Neural progenitor cell (in vitro differentiated cells): Measurements from ENCODE around the gene CYP2A13.

Experiments used
- EZH2 ChIP-seq: fragments of 200-600 bp; sonication (generic); IDR thresholded peaks from 2 replicates; pipeline ENCODE4 v1.6.1; 2017; ENCODE audit warnings: antibody characterized with exemption, mild to moderate bottlenecking, moderate library complexity
- TF ChIP-seq, protein P1 (sequence below): fragments of 200-600 bp; sonication (generic); IDR thresholded peaks from 2 replicates; pipeline ENCODE4 v1.5.1; 2017; ENCODE audit warnings: antibody characterized with exemption, mild to moderate bottlenecking

DNA sequence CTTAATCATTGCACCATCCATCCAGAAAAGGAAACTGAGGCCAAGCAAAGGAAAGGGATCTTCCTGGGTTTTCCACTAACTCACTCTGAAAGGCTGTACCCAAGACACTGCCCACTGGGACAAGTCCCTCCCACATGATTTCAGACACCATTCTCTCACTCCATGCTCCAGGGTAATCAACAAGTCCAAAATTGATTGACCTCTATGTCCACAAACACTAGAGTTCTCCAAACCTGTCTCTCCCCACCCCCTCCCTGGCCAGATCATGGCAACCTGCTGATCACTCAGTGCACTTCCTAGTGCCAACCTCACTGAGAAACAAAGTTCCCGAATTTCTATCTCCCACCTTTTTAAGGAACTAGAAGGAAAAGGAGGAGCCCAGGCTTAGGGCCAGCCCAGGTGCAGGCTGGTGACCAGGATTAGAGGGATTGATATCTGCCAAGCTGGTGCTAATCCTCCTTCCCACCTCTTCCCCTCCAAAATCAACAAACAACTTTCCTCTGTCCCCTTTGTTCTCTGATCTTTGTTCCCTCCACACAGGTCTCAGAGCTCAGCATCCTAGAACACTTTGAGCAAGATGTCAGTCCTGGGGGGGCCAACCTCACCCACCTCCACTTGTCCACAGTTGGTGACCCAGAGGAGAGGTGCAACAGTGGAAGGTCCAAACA, 2.4 kb upstream of the CYP2A13 start:
- TF ChIP-seq EZH2, result no peak
- TF ChIP-seq, protein P1, sequence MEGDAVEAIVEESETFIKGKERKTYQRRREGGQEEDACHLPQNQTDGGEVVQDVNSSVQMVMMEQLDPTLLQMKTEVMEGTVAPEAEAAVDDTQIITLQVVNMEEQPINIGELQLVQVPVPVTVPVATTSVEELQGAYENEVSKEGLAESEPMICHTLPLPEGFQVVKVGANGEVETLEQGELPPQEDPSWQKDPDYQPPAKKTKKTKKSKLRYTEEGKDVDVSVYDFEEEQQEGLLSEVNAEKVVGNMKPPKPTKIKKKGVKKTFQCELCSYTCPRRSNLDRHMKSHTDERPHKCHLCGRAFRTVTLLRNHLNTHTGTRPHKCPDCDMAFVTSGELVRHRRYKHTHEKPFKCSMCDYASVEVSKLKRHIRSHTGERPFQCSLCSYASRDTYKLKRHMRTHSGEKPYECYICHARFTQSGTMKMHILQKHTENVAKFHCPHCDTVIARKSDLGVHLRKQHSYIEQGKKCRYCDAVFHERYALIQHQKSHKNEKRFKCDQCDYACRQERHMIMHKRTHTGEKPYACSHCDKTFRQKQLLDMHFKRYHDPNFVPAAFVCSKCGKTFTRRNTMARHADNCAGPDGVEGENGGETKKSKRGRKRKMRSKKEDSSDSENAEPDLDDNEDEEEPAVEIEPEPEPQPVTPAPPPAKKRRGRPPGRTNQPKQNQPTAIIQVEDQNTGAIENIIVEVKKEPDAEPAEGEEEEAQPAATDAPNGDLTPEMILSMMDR, result no peak
